ENCODE data around the gene HPCA.

- TF ChIP-seq POLR2AphosphoS5 (IDR thresholded peaks at IDR 0.05) (no peak), CTCF (IDR thresholded peaks at IDR 0.05) (no peak), POLR2A (IDR thresholded peaks at IDR 0.05) (no peak)
Observed at GRCh38 chr1:32900956-32901822, 14.9 kb downstream of the HPCA start, which contains the start of gene TMEM54.

Data from suprapubic skin (tissue), 4 donors.